ENCODE data around the gene SORL1. TPM values are rescaled to one million over a fixed set of nuclear protein-coding genes. Genes with fewer than 3 reads are reported as not detected.

The SORL1 gene
- total and polyA plus RNA-seq, 2 of the 8 experiments (the other 6 are each of a cell fraction or from before 2014, with no cell fraction given), result 38.1 to 65.5 TPM

DNA sequence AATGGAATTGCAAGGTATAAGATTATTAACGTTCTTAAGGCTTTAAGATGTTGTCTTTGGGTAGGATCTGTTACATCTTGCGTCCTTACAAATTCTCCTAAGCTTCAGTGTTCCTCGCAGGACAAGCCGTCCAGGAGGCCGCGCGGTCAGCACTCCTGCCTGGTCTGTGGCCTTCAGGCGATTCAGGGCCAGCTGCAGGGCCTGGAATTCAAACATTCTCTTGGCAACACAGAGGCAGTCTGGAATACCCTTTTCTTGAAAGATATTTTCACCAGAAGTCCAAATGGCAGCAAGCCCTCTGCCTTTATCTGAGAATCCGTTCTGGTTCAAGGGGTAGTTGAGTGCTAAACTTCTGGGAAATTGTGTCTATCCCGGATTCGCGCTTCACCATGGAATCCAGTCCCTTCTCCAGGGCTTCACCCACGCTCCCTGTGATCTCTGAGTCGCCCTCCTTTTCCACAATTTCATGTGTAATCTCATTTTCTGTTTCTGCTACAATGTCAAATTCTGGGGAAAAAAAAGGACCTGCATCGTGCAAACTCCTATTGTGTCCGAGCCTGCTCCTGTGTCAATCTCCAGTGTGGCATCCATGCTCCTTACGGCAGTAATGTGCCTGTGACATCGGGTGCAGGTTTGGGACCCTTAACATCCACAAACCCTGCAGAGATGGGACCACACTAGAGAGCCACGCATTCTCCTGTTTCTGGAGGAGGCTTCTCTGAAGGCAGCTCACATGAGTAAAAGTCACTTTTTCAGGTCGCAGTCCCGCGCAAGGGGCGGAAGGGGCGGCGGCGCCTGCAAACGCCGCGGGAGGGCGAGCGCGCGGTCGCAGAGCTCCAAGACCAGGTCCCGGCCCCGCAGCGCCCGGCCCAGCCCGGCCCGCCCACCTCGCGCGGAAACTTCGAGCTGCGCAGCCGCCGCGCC lies 25.4 kb upstream of the SORL1 start (continued):
- TF ChIP-seq TEAD4 (IDR thresholded peaks at IDR 0.05; ENCODE audit: low read depth, low read length), result peak; percentile 41; the same call in 1 of the 2 replicates
- TF ChIP-seq ASH2L (IDR thresholded peaks at IDR 0.05; ENCODE audit: low read length), result peak; percentile 39
- TF ChIP-seq, protein P1, sequence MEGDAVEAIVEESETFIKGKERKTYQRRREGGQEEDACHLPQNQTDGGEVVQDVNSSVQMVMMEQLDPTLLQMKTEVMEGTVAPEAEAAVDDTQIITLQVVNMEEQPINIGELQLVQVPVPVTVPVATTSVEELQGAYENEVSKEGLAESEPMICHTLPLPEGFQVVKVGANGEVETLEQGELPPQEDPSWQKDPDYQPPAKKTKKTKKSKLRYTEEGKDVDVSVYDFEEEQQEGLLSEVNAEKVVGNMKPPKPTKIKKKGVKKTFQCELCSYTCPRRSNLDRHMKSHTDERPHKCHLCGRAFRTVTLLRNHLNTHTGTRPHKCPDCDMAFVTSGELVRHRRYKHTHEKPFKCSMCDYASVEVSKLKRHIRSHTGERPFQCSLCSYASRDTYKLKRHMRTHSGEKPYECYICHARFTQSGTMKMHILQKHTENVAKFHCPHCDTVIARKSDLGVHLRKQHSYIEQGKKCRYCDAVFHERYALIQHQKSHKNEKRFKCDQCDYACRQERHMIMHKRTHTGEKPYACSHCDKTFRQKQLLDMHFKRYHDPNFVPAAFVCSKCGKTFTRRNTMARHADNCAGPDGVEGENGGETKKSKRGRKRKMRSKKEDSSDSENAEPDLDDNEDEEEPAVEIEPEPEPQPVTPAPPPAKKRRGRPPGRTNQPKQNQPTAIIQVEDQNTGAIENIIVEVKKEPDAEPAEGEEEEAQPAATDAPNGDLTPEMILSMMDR (IDR thresholded peaks at IDR 0.05; ENCODE audit: control extremely low read depth in 1 of 3, insufficient read depth in 1 of 3, low read depth in 1 of 3, low read length in 3 of 3), result peak in 1 of 3 experiments; percentile 16; a peak in 1 of 4 replicates
- no peak for TF ChIP-seq KDM5A (IDR thresholded peaks at IDR 0.05; ENCODE audit: low read length)
- no peak for TF ChIP-seq EZH2 (IDR thresholded peaks at IDR 0.05; ENCODE audit: low read depth, low read length, severe bottlenecking)
- TF ChIP-seq, protein P2, sequence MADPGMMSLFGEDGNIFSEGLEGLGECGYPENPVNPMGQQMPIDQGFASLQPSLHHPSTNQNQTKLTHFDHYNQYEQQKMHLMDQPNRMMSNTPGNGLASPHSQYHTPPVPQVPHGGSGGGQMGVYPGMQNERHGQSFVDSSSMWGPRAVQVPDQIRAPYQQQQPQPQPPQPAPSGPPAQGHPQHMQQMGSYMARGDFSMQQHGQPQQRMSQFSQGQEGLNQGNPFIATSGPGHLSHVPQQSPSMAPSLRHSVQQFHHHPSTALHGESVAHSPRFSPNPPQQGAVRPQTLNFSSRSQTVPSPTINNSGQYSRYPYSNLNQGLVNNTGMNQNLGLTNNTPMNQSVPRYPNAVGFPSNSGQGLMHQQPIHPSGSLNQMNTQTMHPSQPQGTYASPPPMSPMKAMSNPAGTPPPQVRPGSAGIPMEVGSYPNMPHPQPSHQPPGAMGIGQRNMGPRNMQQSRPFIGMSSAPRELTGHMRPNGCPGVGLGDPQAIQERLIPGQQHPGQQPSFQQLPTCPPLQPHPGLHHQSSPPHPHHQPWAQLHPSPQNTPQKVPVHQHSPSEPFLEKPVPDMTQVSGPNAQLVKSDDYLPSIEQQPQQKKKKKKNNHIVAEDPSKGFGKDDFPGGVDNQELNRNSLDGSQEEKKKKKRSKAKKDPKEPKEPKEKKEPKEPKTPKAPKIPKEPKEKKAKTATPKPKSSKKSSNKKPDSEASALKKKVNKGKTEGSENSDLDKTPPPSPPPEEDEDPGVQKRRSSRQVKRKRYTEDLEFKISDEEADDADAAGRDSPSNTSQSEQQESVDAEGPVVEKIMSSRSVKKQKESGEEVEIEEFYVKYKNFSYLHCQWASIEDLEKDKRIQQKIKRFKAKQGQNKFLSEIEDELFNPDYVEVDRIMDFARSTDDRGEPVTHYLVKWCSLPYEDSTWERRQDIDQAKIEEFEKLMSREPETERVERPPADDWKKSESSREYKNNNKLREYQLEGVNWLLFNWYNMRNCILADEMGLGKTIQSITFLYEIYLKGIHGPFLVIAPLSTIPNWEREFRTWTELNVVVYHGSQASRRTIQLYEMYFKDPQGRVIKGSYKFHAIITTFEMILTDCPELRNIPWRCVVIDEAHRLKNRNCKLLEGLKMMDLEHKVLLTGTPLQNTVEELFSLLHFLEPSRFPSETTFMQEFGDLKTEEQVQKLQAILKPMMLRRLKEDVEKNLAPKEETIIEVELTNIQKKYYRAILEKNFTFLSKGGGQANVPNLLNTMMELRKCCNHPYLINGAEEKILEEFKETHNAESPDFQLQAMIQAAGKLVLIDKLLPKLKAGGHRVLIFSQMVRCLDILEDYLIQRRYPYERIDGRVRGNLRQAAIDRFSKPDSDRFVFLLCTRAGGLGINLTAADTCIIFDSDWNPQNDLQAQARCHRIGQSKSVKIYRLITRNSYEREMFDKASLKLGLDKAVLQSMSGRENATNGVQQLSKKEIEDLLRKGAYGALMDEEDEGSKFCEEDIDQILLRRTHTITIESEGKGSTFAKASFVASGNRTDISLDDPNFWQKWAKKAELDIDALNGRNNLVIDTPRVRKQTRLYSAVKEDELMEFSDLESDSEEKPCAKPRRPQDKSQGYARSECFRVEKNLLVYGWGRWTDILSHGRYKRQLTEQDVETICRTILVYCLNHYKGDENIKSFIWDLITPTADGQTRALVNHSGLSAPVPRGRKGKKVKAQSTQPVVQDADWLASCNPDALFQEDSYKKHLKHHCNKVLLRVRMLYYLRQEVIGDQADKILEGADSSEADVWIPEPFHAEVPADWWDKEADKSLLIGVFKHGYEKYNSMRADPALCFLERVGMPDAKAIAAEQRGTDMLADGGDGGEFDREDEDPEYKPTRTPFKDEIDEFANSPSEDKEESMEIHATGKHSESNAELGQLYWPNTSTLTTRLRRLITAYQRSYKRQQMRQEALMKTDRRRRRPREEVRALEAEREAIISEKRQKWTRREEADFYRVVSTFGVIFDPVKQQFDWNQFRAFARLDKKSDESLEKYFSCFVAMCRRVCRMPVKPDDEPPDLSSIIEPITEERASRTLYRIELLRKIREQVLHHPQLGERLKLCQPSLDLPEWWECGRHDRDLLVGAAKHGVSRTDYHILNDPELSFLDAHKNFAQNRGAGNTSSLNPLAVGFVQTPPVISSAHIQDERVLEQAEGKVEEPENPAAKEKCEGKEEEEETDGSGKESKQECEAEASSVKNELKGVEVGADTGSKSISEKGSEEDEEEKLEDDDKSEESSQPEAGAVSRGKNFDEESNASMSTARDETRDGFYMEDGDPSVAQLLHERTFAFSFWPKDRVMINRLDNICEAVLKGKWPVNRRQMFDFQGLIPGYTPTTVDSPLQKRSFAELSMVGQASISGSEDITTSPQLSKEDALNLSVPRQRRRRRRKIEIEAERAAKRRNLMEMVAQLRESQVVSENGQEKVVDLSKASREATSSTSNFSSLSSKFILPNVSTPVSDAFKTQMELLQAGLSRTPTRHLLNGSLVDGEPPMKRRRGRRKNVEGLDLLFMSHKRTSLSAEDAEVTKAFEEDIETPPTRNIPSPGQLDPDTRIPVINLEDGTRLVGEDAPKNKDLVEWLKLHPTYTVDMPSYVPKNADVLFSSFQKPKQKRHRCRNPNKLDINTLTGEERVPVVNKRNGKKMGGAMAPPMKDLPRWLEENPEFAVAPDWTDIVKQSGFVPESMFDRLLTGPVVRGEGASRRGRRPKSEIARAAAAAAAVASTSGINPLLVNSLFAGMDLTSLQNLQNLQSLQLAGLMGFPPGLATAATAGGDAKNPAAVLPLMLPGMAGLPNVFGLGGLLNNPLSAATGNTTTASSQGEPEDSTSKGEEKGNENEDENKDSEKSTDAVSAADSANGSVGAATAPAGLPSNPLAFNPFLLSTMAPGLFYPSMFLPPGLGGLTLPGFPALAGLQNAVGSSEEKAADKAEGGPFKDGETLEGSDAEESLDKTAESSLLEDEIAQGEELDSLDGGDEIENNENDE (IDR thresholded peaks at IDR 0.05; ENCODE audit: insufficient replicate concordance, low read length), result no peak

Measured in H1 (cell line).